ENCODE results near the gene CSTF2T. TPM values are rescaled to one million over a fixed set of nuclear protein-coding genes. Genes with fewer than 3 reads are reported as not detected.
"Not testable (repeated sequence)": the region's sequence is repeated elsewhere in the genome, so short reads cannot be mapped to it uniquely, and the experiment has no call there.

The CSTF2T gene
- total RNA-seq, 1 donor from 2014 or later = 40.8 TPM

DNA sequence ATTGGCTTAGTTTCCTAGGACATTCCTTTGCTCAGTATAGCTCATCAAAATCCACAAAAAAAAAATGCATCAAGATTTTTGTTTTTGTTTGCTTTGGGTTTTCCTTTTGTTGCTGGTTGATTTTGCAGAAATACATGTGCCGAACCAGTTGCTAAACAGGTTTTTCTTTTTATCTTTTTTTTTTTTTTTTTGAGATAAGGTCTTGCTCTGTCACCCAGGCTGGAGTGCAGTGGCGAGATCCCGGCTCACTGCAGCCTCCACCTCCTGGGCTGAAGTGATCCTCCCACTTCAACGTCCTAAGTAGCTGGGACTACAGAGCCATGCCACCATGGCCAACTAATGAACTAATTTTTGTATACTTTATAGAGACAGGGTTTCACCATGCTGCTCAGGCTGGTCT, 8.3 kb downstream of the CSTF2T start:
- H3K36me3 Mint-ChIP-seq (ENCODE audit: low read depth) = peaks cover 11% of the 10 kb centered on the region
- ChIA-PET POLR2A (interaction anchor here (0.6 to 0.8 kb wide), 3 partner anchors 9 to 951 kb away, joined by 3 to 5 read pairs (median 5); partner anchors contain the start of gene ASAH2B), CTCF (no interaction called here)
- peaks cover 12% of the 10 kb centered on the region for H3K4me1 Mint-ChIP-seq
- TF ChIP-seq, protein P1, sequence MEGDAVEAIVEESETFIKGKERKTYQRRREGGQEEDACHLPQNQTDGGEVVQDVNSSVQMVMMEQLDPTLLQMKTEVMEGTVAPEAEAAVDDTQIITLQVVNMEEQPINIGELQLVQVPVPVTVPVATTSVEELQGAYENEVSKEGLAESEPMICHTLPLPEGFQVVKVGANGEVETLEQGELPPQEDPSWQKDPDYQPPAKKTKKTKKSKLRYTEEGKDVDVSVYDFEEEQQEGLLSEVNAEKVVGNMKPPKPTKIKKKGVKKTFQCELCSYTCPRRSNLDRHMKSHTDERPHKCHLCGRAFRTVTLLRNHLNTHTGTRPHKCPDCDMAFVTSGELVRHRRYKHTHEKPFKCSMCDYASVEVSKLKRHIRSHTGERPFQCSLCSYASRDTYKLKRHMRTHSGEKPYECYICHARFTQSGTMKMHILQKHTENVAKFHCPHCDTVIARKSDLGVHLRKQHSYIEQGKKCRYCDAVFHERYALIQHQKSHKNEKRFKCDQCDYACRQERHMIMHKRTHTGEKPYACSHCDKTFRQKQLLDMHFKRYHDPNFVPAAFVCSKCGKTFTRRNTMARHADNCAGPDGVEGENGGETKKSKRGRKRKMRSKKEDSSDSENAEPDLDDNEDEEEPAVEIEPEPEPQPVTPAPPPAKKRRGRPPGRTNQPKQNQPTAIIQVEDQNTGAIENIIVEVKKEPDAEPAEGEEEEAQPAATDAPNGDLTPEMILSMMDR (IDR thresholded peaks at IDR 0.05) = no peak
- H3K27me3 Mint-ChIP-seq = peaks cover 3% of the 10 kb centered on the region
- ATAC-seq (ENCODE audit: low read depth) (no peak), DNase-seq (no peak)
- H3K27ac Mint-ChIP-seq = no peak overlapping the region
- no peak overlapping the region for H3K4me3 Mint-ChIP-seq
- no peaks in the 10 kb centered on the region for H3K9me3 Mint-ChIP-seq
- intact Hi-C loops (cut with micrococcal nuclease) = loop anchor here (10.0 kb wide), 1 partner anchor 524 kb away; no protein-coding TSS in a partner anchor

DNA sequence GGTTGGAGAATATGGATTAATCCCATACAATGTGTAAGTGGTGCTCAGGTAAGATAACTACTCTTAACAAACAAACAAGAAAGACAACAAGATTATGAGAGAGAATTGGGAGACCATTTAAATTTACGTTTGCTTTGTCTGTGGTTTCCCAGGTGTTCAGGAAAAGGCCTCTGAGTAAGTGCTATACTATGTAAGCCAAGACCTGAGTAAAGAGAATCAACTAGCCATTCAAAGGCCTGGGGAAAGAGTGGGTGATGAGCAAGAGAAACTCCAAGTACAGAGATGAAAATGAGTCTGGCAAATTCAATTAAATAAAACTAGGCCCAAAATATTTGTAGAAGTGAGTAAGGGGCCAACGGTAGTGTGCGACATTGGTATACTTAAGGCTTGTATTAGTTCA, 9.9 kb downstream of the CSTF2T start:
- CTCF ChIA-PET = no interaction called here

DNA sequence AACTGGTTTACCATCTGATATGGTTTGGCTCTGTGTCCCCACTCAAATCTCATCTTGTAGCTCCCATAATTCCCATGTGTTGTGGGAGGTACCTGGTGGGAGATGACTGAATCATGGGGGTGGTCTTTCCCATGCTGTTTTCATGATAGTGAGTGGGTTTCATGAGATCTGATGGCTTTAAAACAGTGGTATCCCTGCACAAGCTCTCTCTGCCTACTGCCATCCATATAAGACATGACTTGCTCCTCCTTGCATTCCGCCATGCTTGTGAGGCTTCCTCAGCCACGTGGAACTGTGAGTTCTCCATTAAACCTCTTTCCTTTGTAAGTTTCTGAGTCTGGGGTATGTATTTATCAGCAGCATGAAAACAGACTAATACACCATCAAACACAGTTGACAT, 10.6 kb downstream of the CSTF2T start:
- DNase-seq; intact Hi-C loops (cut with micrococcal nuclease); POLR2A ChIA-PET; H3K27me3 Mint-ChIP-seq; H3K4me3 Mint-ChIP-seq; CTCF ChIA-PET; H3K27ac Mint-ChIP-seq; H3K36me3 Mint-ChIP-seq (ENCODE audit: low read depth); H3K4me1 Mint-ChIP-seq; H3K9me3 Mint-ChIP-seq; ATAC-seq (ENCODE audit: low read depth): not testable (repeated sequence)

More for the DNA sequence above, 9.9 kb downstream of the CSTF2T start:
- POLR2A ChIA-PET = no interaction called here
- no peak overlapping the region for H3K27ac Mint-ChIP-seq
- TF ChIP-seq, protein P1 (IDR thresholded peaks at IDR 0.05) = no peak
- ATAC-seq (ENCODE audit: low read depth) = no peak
- no peaks in the 10 kb centered on the region for H3K4me1 Mint-ChIP-seq
- intact Hi-C loops (cut with micrococcal nuclease) = no loop called here
- no peak overlapping the region for H3K4me3 Mint-ChIP-seq
- H3K27me3 Mint-ChIP-seq = peaks cover 3% of the 10 kb centered on the region
- no peak for DNase-seq
- H3K9me3 Mint-ChIP-seq = no peaks in the 10 kb centered on the region
- H3K36me3 Mint-ChIP-seq (ENCODE audit: low read depth) = no peaks in the 10 kb centered on the region

DNA sequence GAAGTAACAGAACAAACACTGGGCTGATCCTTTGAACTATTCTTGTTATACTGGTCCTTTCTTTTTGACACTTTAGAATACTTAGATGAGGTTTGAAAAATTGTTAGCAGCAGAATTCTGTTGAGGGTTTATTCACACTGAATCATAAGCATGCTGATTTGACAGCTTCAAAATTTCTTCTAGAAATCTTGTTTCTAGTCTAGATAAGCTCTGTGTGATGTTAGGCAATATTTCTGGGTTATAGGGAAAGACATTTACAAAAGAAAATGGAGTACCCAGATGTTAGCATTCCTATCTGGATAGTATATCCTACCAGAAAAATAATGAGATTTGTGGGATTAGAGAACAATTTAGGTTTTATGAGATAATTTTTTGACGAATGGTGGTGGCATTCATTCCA, 12.1 kb downstream of the CSTF2T start:
- peaks cover 4% of the 10 kb centered on the region for H3K27me3 Mint-ChIP-seq
- H3K4me1 Mint-ChIP-seq = no peaks in the 10 kb centered on the region
- H3K27ac Mint-ChIP-seq = no peak overlapping the region
- CTCF ChIA-PET = no interaction called here
- H3K36me3 Mint-ChIP-seq (ENCODE audit: low read depth) = no peaks in the 10 kb centered on the region
- ATAC-seq (ENCODE audit: low read depth) (no peak), DNase-seq (no peak)
- TF ChIP-seq, protein P1 (IDR thresholded peaks at IDR 0.05) = no peak
- intact Hi-C loops (cut with micrococcal nuclease) = no loop called here
- no peaks in the 10 kb centered on the region for H3K9me3 Mint-ChIP-seq
- POLR2A ChIA-PET = no interaction called here
- no peak overlapping the region for H3K4me3 Mint-ChIP-seq

DNA sequence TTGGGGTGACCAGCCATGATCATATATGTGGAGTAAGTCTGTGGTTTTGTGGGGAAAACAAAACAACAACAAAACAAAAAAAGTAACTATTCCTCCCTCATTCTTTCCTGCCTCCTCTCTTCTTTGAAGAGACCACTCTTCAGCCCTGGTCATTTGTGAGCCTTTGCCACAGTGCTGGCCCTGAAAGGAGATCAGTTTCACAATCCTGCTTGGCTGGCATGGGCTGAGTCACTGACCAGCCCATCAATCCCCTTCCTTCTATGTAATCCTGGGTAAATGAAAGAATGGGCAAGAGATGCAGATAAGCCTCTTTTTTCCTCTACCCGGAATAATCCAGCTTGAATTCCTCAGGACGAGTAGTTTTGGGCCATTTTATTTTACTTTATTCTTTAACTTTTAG, 13.6 kb downstream of the CSTF2T start:
- H3K36me3 Mint-ChIP-seq (ENCODE audit: low read depth) = no peaks in the 10 kb centered on the region
- TF ChIP-seq, protein P1 (IDR thresholded peaks at IDR 0.05) = no peak
- POLR2A ChIA-PET = no interaction called here
- ATAC-seq (ENCODE audit: low read depth) (no peak), DNase-seq (no peak)
- CTCF ChIA-PET = no interaction called here
- no peaks in the 10 kb centered on the region for H3K9me3 Mint-ChIP-seq
- H3K4me3 Mint-ChIP-seq = no peak overlapping the region
- no peak overlapping the region for H3K27ac Mint-ChIP-seq
- intact Hi-C loops (cut with micrococcal nuclease) = no loop called here
- H3K27me3 Mint-ChIP-seq = peaks cover 7% of the 10 kb centered on the region
- no peaks in the 10 kb centered on the region for H3K4me1 Mint-ChIP-seq

DNA sequence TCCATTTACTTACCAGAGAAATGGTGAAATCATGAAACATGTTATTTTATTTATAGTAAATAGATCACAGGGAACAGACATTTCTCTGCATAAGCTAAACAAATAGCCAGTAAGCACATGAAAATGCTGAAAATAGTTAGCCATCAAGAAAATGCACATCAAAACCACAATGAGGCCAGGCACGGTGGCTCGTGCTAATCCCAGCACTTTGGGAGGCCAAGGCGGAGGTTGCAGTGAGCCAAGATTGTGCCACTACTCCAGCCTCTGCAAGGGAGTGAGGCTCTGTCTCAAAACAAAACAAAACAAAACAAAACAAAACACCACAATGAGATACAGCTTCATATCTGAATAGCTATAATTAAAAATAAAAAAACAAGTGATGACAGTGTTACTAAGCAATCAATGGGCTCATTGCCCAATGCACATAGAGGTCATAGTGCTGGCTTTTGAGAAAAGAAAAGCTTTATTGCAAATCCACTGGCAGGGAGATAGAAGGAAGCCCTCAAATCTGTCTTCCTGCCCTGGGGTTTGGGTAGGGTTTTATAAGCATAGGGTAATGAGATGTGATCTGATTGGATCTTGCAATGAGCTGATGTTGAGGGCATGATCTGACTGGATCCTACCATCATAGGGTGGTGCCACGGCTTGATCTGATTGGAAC, 16.2 kb downstream of the CSTF2T start:
- peaks cover 11% of the 10 kb centered on the region for H3K27me3 Mint-ChIP-seq
- DNase-seq = no peak
- H3K36me3 Mint-ChIP-seq (ENCODE audit: low read depth) = no peaks in the 10 kb centered on the region
- TF ChIP-seq, protein P1 (IDR thresholded peaks at IDR 0.05) = no peak
- CTCF ChIA-PET = no interaction called here
- POLR2A ChIA-PET = no interaction called here
- H3K27ac Mint-ChIP-seq = no peak overlapping the region
- H3K4me3 Mint-ChIP-seq = no peak overlapping the region
- intact Hi-C loops (cut with micrococcal nuclease) = no loop called here
- ATAC-seq (ENCODE audit: low read depth) = no peak
- no peaks in the 10 kb centered on the region for H3K9me3 Mint-ChIP-seq
- H3K4me1 Mint-ChIP-seq = no peaks in the 10 kb centered on the region
